ENCODE results near the gene CFAP70.

GRCh38 chr10:73376679-73377078 is 18.0 kb upstream of the CFAP70 start:
- TF ChIP-seq POLR2AphosphoS5 (IDR thresholded peaks at IDR 0.05; ENCODE audit: low read depth, low read length) (no peak), CTCF (IDR thresholded peaks at IDR 0.05 in 2 of 3, conservative IDR thresholded peaks at IDR 0.05 in 1 of 3; ENCODE audit: borderline replicate concordance in 1 of 3, insufficient read depth in 1 of 3, low read depth in 2 of 3, low read length in 2 of 3) (no peak), MAX (IDR thresholded peaks at IDR 0.05) (no peak), POLR2A (IDR thresholded peaks at IDR 0.05; ENCODE audit: borderline replicate concordance, extremely low read depth, insufficient read depth, insufficient read length) (no peak), TCF7L2 (IDR thresholded peaks at IDR 0.05; ENCODE audit: borderline replicate concordance, extremely low read depth, insufficient read depth, insufficient read length) (no peak)
